H9 (cell line): ENCODE measurements around the gene SH3BGR. TPM values are rescaled to one million over a fixed set of nuclear protein-coding genes. Genes with fewer than 3 reads are reported as not detected.

Source experiments
- DNase-seq: peaks from one replicate; pipeline ENCODE4 v3.0.0-alpha.2; 2017
- H2AFZ ChIP-seq: one replicate; pipeline ENCODE4 v1.6.1; 2013; ENCODE audit warnings: mild to moderate bottlenecking, low read length, control low read depth, moderate library complexity
- H2AK5ac ChIP-seq: 2 replicates; pipeline ENCODE4 v1.6.1; 2013; ENCODE audit warnings: low read length, control low read depth, mixed read lengths; ENCODE audit not compliant: insufficient read length
- H2BK120ac ChIP-seq: one replicate; pipeline ENCODE4 v1.6.1; 2013; ENCODE audit warnings: low read depth, mild to moderate bottlenecking, low read length, control low read depth, inconsistent platforms; ENCODE audit not compliant: poor library complexity, severe bottlenecking
- H2BK12ac ChIP-seq: 2 replicates; pipeline ENCODE4 v1.6.1; 2013; ENCODE audit warnings: low read length, control low read depth, mixed read lengths, low read depth; ENCODE audit not compliant: insufficient read length
- H2BK15ac ChIP-seq: 2 replicates; pipeline ENCODE4 v1.6.1; 2013; ENCODE audit warnings: low read depth, low read length, control low read depth
- H2BK20ac ChIP-seq: one replicate; pipeline ENCODE4 v1.6.1; 2013; ENCODE audit warnings: low read depth, mild to moderate bottlenecking, low read length, control low read depth, inconsistent platforms; ENCODE audit not compliant: poor library complexity, severe bottlenecking
- H2BK5ac ChIP-seq: 2 replicates; pipeline ENCODE4 v1.6.1; 2013; ENCODE audit warnings: low read length, control low read depth, mixed read lengths; ENCODE audit not compliant: insufficient read length
- H3K14ac ChIP-seq: 2 replicates; pipeline ENCODE4 v1.6.1; 2013; ENCODE audit warnings: low read length, control low read depth; ENCODE audit not compliant: insufficient read depth
- H3K18ac ChIP-seq: 2 replicates; pipeline ENCODE4 v1.6.1; 2013; ENCODE audit warnings: low read depth, mild to moderate bottlenecking, mixed read lengths, low read length, control low read depth; ENCODE audit not compliant: insufficient read length
- H3K23ac ChIP-seq: 2 replicates; pipeline ENCODE4 v1.6.1; 2013; ENCODE audit warnings: low read length, control low read depth, mixed read lengths, low read depth; ENCODE audit not compliant: insufficient read length
- H3K23me2 ChIP-seq: 2 replicates; pipeline ENCODE4 v1.6.1; 2013; ENCODE audit warnings: low read depth, mild to moderate bottlenecking, mixed read lengths, low read length, control low read depth; ENCODE audit not compliant: insufficient read length, poor library complexity, severe bottlenecking
- H3K27ac ChIP-seq: 2 replicates; pipeline ENCODE4 v1.5.1; 2013; ENCODE audit warnings: low read length, control low read depth, mixed read lengths, low read depth; ENCODE audit not compliant: insufficient read length
- H3K27me3 ChIP-seq: 2 replicates; pipeline ENCODE4 v1.6.1; 2013; ENCODE audit warnings: low read length, control low read depth, inconsistent platforms; ENCODE audit not compliant: insufficient read depth
- H3K4ac ChIP-seq: 2 replicates; pipeline ENCODE4 v1.6.1; 2013; ENCODE audit warnings: low read depth, mild to moderate bottlenecking, control low read depth, inconsistent platforms, low read length, moderate library complexity
- H3K4me1 ChIP-seq: 2 replicates; pipeline ENCODE4 v1.6.1; 2013; ENCODE audit warnings: low read length, control low read depth, inconsistent platforms; ENCODE audit not compliant: insufficient read depth
- H3K4me2 ChIP-seq: 2 replicates; pipeline ENCODE4 v1.6.1; 2013; ENCODE audit warnings: low read length, control low read depth, mixed read lengths; ENCODE audit not compliant: insufficient read length, insufficient read depth
- H3K56ac ChIP-seq: 2 replicates; pipeline ENCODE4 v1.6.1; 2013; ENCODE audit warnings: low read depth, mild to moderate bottlenecking, mixed read lengths, low read length, control low read depth; ENCODE audit not compliant: insufficient read length
- H3K79me1 ChIP-seq: 2 replicates; pipeline ENCODE4 v1.6.1; 2013; ENCODE audit warnings: low read depth, mild to moderate bottlenecking, moderate library complexity, low read length, control low read depth, inconsistent platforms; ENCODE audit not compliant: insufficient read depth, poor library complexity, severe bottlenecking
- H3K79me2 ChIP-seq: 2 replicates; pipeline ENCODE4 v1.6.1; 2013; ENCODE audit warnings: low read length, control low read depth, inconsistent platforms; ENCODE audit not compliant: insufficient read depth
- H3K9ac ChIP-seq: 2 replicates; pipeline ENCODE4 v1.6.1; 2013; ENCODE audit warnings: low read length, control low read depth, mixed read lengths; ENCODE audit not compliant: insufficient read length; ENCODE audit errors: extremely low read depth
- H3K9me3 ChIP-seq: one replicate; pipeline ENCODE4 v1.6.1; 2013; ENCODE audit warnings: low read depth, low read length, inconsistent platforms; ENCODE audit not compliant: control insufficient read depth
- H3T11ph ChIP-seq: one replicate; pipeline ENCODE4 v1.6.1; 2013; ENCODE audit warnings: mild to moderate bottlenecking, low read length, control low read depth, inconsistent platforms
- H4K20me1 ChIP-seq: one replicate; pipeline ENCODE4 v1.6.1; 2013; ENCODE audit not compliant: control insufficient read depth, insufficient read length, insufficient read depth
- H4K5ac ChIP-seq: 2 replicates; pipeline ENCODE4 v1.6.1; 2013; ENCODE audit warnings: low read depth, mild to moderate bottlenecking, mixed read lengths, low read length, control low read depth; ENCODE audit not compliant: insufficient read length
- H4K8ac ChIP-seq: replicated peaks from 2 replicates; pipeline ENCODE4 v1.6.1; 2013; ENCODE audit warnings: low read length, control low read depth, mixed read lengths, low read depth; ENCODE audit not compliant: insufficient read length
- H4K91ac ChIP-seq: 2 replicates; pipeline ENCODE4 v1.6.1; 2013; ENCODE audit warnings: low read depth, mild to moderate bottlenecking, moderate library complexity, mixed read lengths, low read length, control low read depth; ENCODE audit not compliant: insufficient read length
- H3K27ac Mint-ChIP-seq, 3 experiments: 2 replicates in 2 of 3; 3 replicates in 1 of 3; pipeline ENCODE4 v1.8.0; 2020 to 2021; ENCODE audit warnings: mixed read lengths in 3 of 3, mild to moderate bottlenecking in 1 of 3, moderate library complexity in 1 of 3
- H3K27me3 Mint-ChIP-seq: 2 replicates; pipeline ENCODE4 v1.8.0; 2021; ENCODE audit warnings: low read depth, mild to moderate bottlenecking, moderate library complexity, mixed read lengths
- H3K36me3 Mint-ChIP-seq, 3 experiments: 2 replicates in 2 of 3; 3 replicates in 1 of 3; pipeline ENCODE4 v1.8.0; 2020 to 2021; ENCODE audit warnings: low read depth in 3 of 3, mixed read lengths in 3 of 3; ENCODE audit not compliant: insufficient read depth in 1 of 3
- H3K4me1 Mint-ChIP-seq, 2 experiments: 2 replicates each; pipeline ENCODE4 v1.8.0; 2020; ENCODE audit warnings: mixed read lengths in 2 of 2
- H3K4me3 Mint-ChIP-seq, 2 experiments: 2 replicates in 1 of 2; 3 replicates in 1 of 2; pipeline ENCODE4 v1.8.0; 2020 to 2021; ENCODE audit warnings: mild to moderate bottlenecking in 2 of 2, mixed read lengths in 2 of 2, moderate library complexity in 1 of 2
- H3K9me3 Mint-ChIP-seq, 2 experiments: 2 replicates in 1 of 2; 3 replicates in 1 of 2; pipeline ENCODE4 v1.8.0; 2020; ENCODE audit warnings: mild to moderate bottlenecking in 2 of 2, mixed read lengths in 2 of 2, moderate library complexity in 1 of 2
- CTCF ChIP-seq: fragments of 200-600 bp; sonication (generic); conservative IDR thresholded peaks from 3 replicates; pipeline ENCODE4 v1.8.0; 2021; ENCODE audit warnings: antibody characterized with exemption, mild to moderate bottlenecking
- WGBS: extraction: QIAGEN DNeasy Blood & Tissue Kit; methylation state at CpG from one replicate; pipeline ENCODE4 v1.1.7; 2013; ENCODE audit warnings: missing lambda C conversion rate, low lambda C conversion rate, mixed read lengths; ENCODE audit not compliant: insufficient read length; ENCODE audit errors: extremely low coverage; 5-methylcytosine and 5-hydroxymethylcytosine counted together
- total RNA-seq: library from RNA; stranded (reverse); gene quantifications from 2 replicates; pipeline ENCODE4 v1.2.1, GENCODE V29; 2021

The SH3BGR gene
- total RNA-seq, 1 experiment from 2014 or later, result 2.9 TPM

- Mint-ChIP-seq H3K27me3 (peaks cover 2% of the 10 kb centered on the region), H3K4me1 (peaks cover 30 to 43% of the 10 kb centered on the region in 2 experiments), H3K27ac (no peak overlapping the region; a peak in 1 of 7 replicates), H3K9me3 (no peaks in the 10 kb centered on the region; a peak in 1 of 5 replicates), H3K36me3 (peaks cover 0 to 1% (median 0%) of the 10 kb centered on the region in 3 experiments; a peak in 2 of 7 replicates), H3K4me3 (no peak overlapping the region)
- Histone ChIP-seq H2BK120ac (no peak overlapping the region), H3K18ac (no peak overlapping the region), H2AFZ (no peak overlapping the region), H3K4me2 (no peak overlapping the region), H2AK5ac (no peak overlapping the region), H3K79me2 (no peaks in the 10 kb centered on the region), H3K9me3 (no peaks in the 10 kb centered on the region), H3K23me2 (no peaks in the 10 kb centered on the region), H3K23ac (no peak overlapping the region), H2BK20ac (no peak overlapping the region), H3K9ac (no peak overlapping the region), H3K4ac (no peak overlapping the region), H4K5ac (no peak overlapping the region), H2BK15ac (no peak overlapping the region), H4K8ac (no peak overlapping the region), H3K79me1 (no peaks in the 10 kb centered on the region), H3K4me1 (peaks cover 2% of the 10 kb centered on the region; the same call in 1 of the 2 replicates), H2BK12ac (no peak overlapping the region), H3K27me3 (no peaks in the 10 kb centered on the region), H4K20me1 (no peaks in the 10 kb centered on the region), H2BK5ac (no peak overlapping the region), H3T11ph (no peak overlapping the region), H3K56ac (no peak overlapping the region), H4K91ac (no peak overlapping the region), H3K14ac (no peak overlapping the region), H3K27ac (no peak overlapping the region)
- no CpG with 5 or more reads among the region's 12 CpGs for WGBS
- TF ChIP-seq CTCF, result no peak
- DNase-seq, result no peak
Observed at GRCh38 chr21:39525601-39526000, 73.8 kb downstream of the SH3BGR start.
